Keratinocyte (primary cell): ENCODE measurements around the gene PCDHAC2. TPM values are rescaled to one million over a fixed set of nuclear protein-coding genes. Genes with fewer than 3 reads are reported as not detected.

ENCODE experiments used
- DNase-seq: peaks from one replicate; pipeline ENCODE4 v3.0.0-alpha.2; 2011; ENCODE audit warnings: low read depth, missing footprints, low spot score
- FAIRE-seq: peaks from 2 replicates; lab custom pipeline; 2011; peaks lifted over from hg19 to GRCh38; lab: Jason Lieb, UNC
- H2AFZ ChIP-seq: 2 replicates; pipeline ENCODE4 v1.6.0; 2012; ENCODE audit warnings: low read length, control low read depth, inconsistent platforms; ENCODE audit not compliant: control insufficient read depth
- H3K27ac ChIP-seq: 2 replicates; pipeline ENCODE4 v1.5.1; 2011; ENCODE audit warnings: low read length; ENCODE audit not compliant: control insufficient read depth, insufficient read depth
- H3K27me3 ChIP-seq: 3 replicates; pipeline ENCODE4 v1.6.0; 2011; ENCODE audit warnings: low read length; ENCODE audit not compliant: control insufficient read depth, insufficient read depth; ENCODE audit errors: extremely low read depth
- H3K36me3 ChIP-seq, 2 experiments: 2 replicates in 1 of 2; 3 replicates in 1 of 2; pipeline ENCODE4 v1.5.1; 2011; ENCODE audit warnings: low read length in 2 of 2, mild to moderate bottlenecking in 1 of 2; ENCODE audit not compliant: control insufficient read depth in 2 of 2, insufficient read depth in 2 of 2; ENCODE audit errors: extremely low read depth in 1 of 2
- H3K4me1 ChIP-seq: 3 replicates; pipeline ENCODE4 v1.5.1; 2011; ENCODE audit warnings: low read length; ENCODE audit not compliant: control insufficient read depth, insufficient read depth; ENCODE audit errors: extremely low read depth
- H3K4me2 ChIP-seq: 3 replicates; pipeline ENCODE4 v1.6.0; 2011; ENCODE audit warnings: low read depth, low read length; ENCODE audit not compliant: control insufficient read depth, insufficient read depth; ENCODE audit errors: extremely low read depth
- H3K4me3 ChIP-seq, 3 experiments: fragments of 200-600 bp in 1 of 3; sonication (generic) in 1 of 3; 2 replicates in 2 of 3; 3 replicates in 1 of 3; pipeline ENCODE4 v1.5.1; 2011 to 2016; ENCODE audit warnings: low read length in 3 of 3, mild to moderate bottlenecking in 3 of 3, control low read depth in 2 of 3, inconsistent platforms in 1 of 3, low read depth in 1 of 3, mixed read lengths in 1 of 3, mixed run types in 1 of 3, moderate library complexity in 1 of 3; ENCODE audit not compliant: control insufficient read depth in 2 of 3, insufficient read depth in 2 of 3; ENCODE audit errors: extremely low read depth in 1 of 3
- H3K79me2 ChIP-seq: 2 replicates; pipeline ENCODE4 v1.6.0; 2012; ENCODE audit warnings: low read length; ENCODE audit not compliant: control insufficient read depth, insufficient read depth
- H3K9ac ChIP-seq: 3 replicates; pipeline ENCODE4 v1.6.0; 2011; ENCODE audit warnings: low read length; ENCODE audit not compliant: control insufficient read depth, insufficient read depth; ENCODE audit errors: extremely low read depth
- H3K9me1 ChIP-seq: 3 replicates; pipeline ENCODE4 v1.6.0; 2011; ENCODE audit warnings: low read length; ENCODE audit not compliant: control insufficient read depth, insufficient read depth; ENCODE audit errors: extremely low read depth
- H3K9me3 ChIP-seq: 2 replicates; pipeline ENCODE4 v1.5.1; 2012; ENCODE audit warnings: low read depth, low read length; ENCODE audit not compliant: control insufficient read depth
- H4K20me1 ChIP-seq: 3 replicates; pipeline ENCODE4 v1.6.0; 2011; ENCODE audit warnings: low read length; ENCODE audit not compliant: control insufficient read depth, insufficient read depth; ENCODE audit errors: extremely low read depth
- EZH2 ChIP-seq: IDR thresholded peaks from one replicate; pipeline ENCODE4 v1.6.1; 2012; ENCODE audit warnings: inconsistent platforms, mild to moderate bottlenecking, low read length, moderate library complexity
- dilution Hi-C: fragments of 300-500 bp; cut with MboI; formaldehyde crosslinking; loops from one replicate; pipeline ENCODE4 v1.7.0; 2020; ENCODE audit warnings: low sequenced_read_pairs; ENCODE audit not compliant: extremely low pct_ligation_motif_present
- polyA plus RNA-seq, 5 experiments: library from polyadenylated mRNA; depleted of rRNA in 3 of 5; stranded (reverse) in 3 of 5; stranded (forward) in 1 of 5; unstranded in 1 of 5; fragments of >200 nt; gene quantifications; 1 replicate in 1 of 5; 2 replicates in 3 of 5; 3 replicates in 1 of 5; pipeline versions ENCODE4 v1.2.1 to v1.2.3, GENCODE V29; 2011 to 2012; ENCODE audit warnings: missing spikeins in 2 of 5, low read depth in 1 of 5, low replicate concordance in 1 of 5
- TF ChIP-seq, protein P1 (sequence below), 3 experiments: IDR thresholded peaks in 1 of 3; conservative IDR thresholded peaks in 1 of 3; optimal IDR thresholded peaks in 1 of 3; 2 replicates in 2 of 3; 3 replicates in 1 of 3; pipeline versions ENCODE3 to v1.5.1; 2011; ENCODE audit warnings: low read length in 3 of 3, mild to moderate bottlenecking in 3 of 3, moderate library complexity in 2 of 3, control low read depth in 1 of 3, inconsistent platforms in 1 of 3; ENCODE audit not compliant: insufficient read depth in 2 of 3; ENCODE audit errors: extremely low read depth in 1 of 3

The PCDHAC2 gene
- polyA plus RNA-seq, 1 donor (not counting 4 experiments of a cell fraction or from before 2014, with no cell fraction given), result 2.1 TPM

DNA sequence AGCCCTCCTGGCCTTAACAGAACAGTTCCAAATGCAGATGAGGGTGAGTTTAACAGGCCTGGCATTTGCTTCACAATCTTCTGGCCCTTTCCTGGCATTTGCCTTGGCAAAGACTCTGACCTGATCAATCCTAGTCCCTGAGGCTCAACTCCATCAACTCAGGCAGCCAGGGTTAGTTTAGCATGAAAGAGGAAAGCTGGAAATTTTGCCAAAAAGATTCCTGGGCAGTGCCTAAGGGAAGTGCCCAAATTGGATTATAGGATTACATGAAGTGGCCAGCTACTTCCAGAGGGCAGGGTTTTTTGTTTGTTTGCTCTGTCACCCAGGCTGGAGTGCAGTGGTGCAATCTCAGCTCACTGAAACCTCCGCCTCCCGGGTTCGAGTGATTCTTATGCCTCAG is 36.8 kb downstream of the PCDHAC2 start:
- H3K4me1 ChIP-seq, result peaks cover 30% of the 10 kb centered on the region
- H3K36me3 ChIP-seq, result no peaks in the 10 kb centered on the region
- DNase-seq (no peak), FAIRE-seq (no peak)
- no peaks in the 10 kb centered on the region for H3K9me1 ChIP-seq
- H3K9me3 ChIP-seq, result no peaks in the 10 kb centered on the region
- dilution Hi-C loops, result no loop called here
- H3K27ac ChIP-seq, result no peak overlapping the region
- H2AFZ ChIP-seq, result no peak overlapping the region
- TF ChIP-seq EZH2, result no peak
- TF ChIP-seq, protein P1, sequence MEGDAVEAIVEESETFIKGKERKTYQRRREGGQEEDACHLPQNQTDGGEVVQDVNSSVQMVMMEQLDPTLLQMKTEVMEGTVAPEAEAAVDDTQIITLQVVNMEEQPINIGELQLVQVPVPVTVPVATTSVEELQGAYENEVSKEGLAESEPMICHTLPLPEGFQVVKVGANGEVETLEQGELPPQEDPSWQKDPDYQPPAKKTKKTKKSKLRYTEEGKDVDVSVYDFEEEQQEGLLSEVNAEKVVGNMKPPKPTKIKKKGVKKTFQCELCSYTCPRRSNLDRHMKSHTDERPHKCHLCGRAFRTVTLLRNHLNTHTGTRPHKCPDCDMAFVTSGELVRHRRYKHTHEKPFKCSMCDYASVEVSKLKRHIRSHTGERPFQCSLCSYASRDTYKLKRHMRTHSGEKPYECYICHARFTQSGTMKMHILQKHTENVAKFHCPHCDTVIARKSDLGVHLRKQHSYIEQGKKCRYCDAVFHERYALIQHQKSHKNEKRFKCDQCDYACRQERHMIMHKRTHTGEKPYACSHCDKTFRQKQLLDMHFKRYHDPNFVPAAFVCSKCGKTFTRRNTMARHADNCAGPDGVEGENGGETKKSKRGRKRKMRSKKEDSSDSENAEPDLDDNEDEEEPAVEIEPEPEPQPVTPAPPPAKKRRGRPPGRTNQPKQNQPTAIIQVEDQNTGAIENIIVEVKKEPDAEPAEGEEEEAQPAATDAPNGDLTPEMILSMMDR (optimal IDR thresholded peaks at IDR 0.05 in 1 of 3, IDR thresholded peaks at IDR 0.05 in 1 of 3, conservative IDR thresholded peaks at IDR 0.05 in 1 of 3; ENCODE audit: extremely low read depth in 1 of 3, insufficient read depth in 2 of 3, low read length in 3 of 3), result no peak
- no peak overlapping the region for H3K4me3 ChIP-seq
- no peaks in the 10 kb centered on the region for H4K20me1 ChIP-seq
- H3K9ac ChIP-seq, result no peak overlapping the region
- H3K4me2 ChIP-seq, result no peak overlapping the region
- H3K27me3 ChIP-seq, result no peaks in the 10 kb centered on the region
- H3K79me2 ChIP-seq, result no peaks in the 10 kb centered on the region

DNA sequence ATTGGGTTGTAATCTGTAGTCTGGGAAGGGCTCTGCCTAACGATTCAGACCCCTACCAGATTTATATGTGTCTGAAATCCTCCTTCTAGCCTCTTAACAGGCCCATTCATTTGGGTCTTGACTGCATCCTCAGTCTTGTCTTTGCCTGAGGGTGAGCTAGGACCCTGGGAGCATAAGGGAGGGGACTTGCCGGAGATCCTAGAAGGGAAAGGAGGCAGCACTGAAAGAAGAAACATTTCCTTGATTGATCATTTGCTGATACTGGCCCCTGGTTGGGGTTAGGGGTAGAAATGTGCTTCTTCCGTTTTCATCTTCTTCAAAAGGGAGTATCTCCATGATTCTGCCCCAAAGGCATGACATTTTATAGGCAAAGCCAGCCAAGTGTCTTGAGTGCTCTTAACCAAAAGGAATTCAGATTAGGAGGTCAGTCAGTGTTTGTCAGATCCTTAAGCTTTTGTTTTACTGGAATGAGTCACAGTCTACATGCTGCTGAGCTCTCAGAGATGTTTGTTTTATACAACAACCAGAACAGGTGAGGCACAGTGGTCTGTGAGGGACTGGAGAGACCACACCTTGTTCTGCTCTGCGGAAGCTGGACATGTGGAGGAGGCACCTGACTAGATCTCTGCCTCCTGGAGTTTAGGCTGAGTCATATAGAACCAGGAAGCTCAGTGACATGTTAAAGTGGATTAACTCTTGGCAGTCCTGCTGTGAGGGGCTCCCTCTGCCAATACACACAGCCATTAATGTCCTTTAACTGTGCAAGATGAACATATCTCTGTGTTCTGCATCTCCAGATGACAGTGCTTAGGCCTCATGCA is 37.7 kb downstream of the PCDHAC2 start:
- peak; percentile 96 for FAIRE-seq

More for the DNA sequence above, 37.7 kb downstream of the PCDHAC2 start:
- H3K4me1 ChIP-seq, result peaks cover 30% of the 10 kb centered on the region
- H3K27me3 ChIP-seq, result no peaks in the 10 kb centered on the region
- H3K4me2 ChIP-seq, result peak overlapping the region; percentile 46
- H3K9ac ChIP-seq, result peak overlapping the region; percentile 23
- TF ChIP-seq EZH2, result no peak
- TF ChIP-seq, protein P1 (optimal IDR thresholded peaks at IDR 0.05 in 1 of 3, IDR thresholded peaks at IDR 0.05 in 1 of 3, conservative IDR thresholded peaks at IDR 0.05 in 1 of 3; ENCODE audit: extremely low read depth in 1 of 3, insufficient read depth in 2 of 3, low read length in 3 of 3), result no peak
- H2AFZ ChIP-seq, result no peak overlapping the region
- dilution Hi-C loops, result no loop called here
- peak overlapping the region; percentile 71 for H3K27ac ChIP-seq
- H3K36me3 ChIP-seq, result no peaks in the 10 kb centered on the region
- H3K79me2 ChIP-seq, result no peaks in the 10 kb centered on the region
- DNase-seq, result peak; percentile 81
- H3K9me1 ChIP-seq, result no peaks in the 10 kb centered on the region
- H3K4me3 ChIP-seq, result no peak overlapping the region
- H4K20me1 ChIP-seq, result no peaks in the 10 kb centered on the region
- H3K9me3 ChIP-seq, result no peaks in the 10 kb centered on the region
